GM12865 (cell line): ENCODE data around the gene MRGPRE.

Experiments
- DNase-seq: peaks from one replicate; pipeline ENCODE4 v3.0.0; 2010; ENCODE audit warnings: low read depth
- H3K4me3 ChIP-seq: 2 replicates; pipeline ENCODE4 v1.5.1; 2011; ENCODE audit warnings: mild to moderate bottlenecking, low read depth, low read length, control low read depth
- TF ChIP-seq, protein P1 (sequence below): IDR thresholded peaks from 2 replicates; pipeline ENCODE4 v1.5.1; 2011; ENCODE audit warnings: low read length, control low read depth, low read depth, inconsistent platforms; ENCODE audit not compliant: insufficient read depth; ENCODE audit errors: missing control alignments

The MRGPRE gene

DNA sequence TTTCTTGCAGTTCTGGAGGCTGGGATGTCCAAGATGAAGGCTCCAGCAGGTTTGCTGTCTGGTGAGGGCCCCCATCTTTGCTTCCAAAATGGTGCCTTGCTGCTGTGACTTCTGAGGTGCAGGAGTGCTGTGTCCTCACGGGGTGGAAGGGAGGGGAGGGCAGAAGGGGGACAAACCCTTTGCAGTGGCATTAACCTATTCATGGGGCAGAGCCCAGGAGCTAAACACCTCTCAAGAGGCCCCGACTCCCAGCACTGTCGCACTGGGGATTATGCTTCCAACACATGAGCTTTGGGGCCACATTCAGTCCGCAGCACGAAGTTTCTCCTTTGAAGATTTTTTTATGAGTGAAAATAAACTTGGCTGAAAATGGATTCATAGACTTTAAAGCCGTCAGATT lies 41.6 kb downstream of the MRGPRE start:
- H3K4me3 ChIP-seq: no peak overlapping the region
- TF ChIP-seq, protein P1, sequence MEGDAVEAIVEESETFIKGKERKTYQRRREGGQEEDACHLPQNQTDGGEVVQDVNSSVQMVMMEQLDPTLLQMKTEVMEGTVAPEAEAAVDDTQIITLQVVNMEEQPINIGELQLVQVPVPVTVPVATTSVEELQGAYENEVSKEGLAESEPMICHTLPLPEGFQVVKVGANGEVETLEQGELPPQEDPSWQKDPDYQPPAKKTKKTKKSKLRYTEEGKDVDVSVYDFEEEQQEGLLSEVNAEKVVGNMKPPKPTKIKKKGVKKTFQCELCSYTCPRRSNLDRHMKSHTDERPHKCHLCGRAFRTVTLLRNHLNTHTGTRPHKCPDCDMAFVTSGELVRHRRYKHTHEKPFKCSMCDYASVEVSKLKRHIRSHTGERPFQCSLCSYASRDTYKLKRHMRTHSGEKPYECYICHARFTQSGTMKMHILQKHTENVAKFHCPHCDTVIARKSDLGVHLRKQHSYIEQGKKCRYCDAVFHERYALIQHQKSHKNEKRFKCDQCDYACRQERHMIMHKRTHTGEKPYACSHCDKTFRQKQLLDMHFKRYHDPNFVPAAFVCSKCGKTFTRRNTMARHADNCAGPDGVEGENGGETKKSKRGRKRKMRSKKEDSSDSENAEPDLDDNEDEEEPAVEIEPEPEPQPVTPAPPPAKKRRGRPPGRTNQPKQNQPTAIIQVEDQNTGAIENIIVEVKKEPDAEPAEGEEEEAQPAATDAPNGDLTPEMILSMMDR: no peak
- DNase-seq: no peak

DNA sequence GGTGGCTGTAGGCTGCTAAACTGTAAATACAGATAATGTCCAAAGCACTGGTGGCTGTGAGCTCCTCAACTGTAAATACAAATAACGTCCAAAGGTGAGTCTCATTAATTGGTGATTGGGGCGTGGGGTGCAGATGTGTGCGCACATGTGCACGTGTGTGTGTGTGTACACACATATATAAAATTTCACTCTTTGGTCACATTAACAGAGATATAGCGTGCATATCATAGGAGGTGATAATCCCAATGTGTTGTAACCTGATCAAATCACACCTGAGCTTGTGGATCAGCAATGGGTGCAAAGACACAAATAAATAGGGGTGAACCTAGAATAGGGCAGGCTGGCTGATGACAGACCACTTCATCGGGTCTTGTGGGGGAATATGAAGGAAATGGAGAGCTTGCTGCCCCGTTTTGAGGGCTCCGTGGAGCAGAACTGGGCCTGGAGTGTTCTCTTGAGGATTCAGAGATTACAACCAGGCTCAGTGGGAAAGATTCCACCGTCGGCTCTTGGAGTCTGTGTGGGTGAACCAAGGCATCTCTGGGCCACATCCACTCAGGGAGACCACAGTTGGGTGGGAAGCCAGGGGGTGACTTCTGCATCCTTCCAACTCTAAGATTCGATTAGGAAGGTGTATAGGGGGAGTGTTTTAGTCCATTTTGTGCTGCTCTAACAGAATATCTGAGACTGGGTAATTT lies 42.2 kb downstream of the MRGPRE start:
- no peak overlapping the region for H3K4me3 ChIP-seq
- DNase-seq: no peak
- TF ChIP-seq, protein P1: no peak

DNA sequence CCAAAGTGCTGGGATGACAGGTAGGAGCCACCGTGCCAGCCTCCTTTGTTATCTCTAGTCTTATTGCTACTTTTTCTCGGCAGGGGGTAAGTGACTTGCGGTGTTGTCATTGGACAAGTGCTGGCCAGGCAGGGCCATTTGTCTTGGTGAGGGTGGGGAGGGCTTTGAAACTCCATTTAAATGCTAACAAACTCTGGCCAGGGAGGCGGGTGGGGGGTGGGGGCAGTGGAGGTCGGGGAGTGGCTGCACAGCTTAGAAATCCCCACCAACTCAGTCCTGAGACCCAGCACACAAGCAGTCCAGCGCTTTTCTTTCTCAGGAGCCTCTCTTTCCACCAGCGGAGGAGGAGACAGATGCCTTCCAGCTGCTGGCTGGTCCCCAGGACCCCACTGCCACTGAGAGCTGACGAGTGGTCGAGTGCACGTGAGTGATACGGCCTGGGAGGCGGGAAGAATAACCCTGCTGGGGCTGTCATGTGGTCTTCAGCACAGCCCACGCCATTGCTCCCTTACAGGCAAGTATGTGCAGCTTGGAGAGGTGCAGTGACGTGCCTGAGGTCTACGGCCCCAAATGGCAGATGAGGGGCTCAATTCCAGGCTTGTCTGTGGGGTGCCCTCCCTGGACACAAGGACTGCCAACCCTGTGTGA lies 42.9 kb downstream of the MRGPRE start:
- TF ChIP-seq, protein P1: no peak
- DNase-seq: no peak
- no peak overlapping the region for H3K4me3 ChIP-seq

DNA sequence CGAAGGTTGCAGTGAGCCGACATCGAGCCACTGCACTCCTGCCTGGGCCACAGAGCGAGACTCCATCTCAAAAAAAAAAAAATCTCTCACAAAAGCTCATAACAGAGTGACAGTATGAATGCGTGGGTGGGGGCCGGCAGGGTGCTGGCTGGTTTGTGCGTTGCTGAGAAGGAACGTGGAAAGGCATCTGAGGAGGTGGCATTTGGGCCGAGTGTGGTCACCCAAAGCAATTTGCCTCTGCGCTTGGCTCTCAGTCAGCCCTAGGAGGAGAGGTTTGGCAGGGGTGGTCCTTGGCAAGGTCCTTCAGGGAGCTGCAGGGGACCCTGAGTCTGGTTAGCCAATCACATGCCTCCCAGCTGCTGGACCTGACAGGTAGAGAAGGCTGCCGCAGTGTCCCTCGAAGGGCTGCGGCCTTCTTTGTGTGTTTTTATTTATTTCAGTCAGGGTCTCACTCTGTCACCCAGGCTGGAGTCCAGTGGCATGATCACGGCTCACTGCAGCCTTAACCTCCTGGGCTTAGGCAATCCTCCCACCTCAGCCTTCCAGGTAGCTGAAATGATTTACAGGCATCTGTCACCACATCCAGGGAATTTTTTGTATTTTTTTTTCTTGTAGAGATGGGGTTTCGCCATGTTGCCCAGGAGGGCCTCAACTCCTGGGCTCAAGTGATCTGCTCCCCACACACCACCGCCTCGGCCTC lies 43.6 kb downstream of the MRGPRE start:
- H3K4me3 ChIP-seq: no peak overlapping the region
- DNase-seq: no peak
- TF ChIP-seq, protein P1: no peak

DNA sequence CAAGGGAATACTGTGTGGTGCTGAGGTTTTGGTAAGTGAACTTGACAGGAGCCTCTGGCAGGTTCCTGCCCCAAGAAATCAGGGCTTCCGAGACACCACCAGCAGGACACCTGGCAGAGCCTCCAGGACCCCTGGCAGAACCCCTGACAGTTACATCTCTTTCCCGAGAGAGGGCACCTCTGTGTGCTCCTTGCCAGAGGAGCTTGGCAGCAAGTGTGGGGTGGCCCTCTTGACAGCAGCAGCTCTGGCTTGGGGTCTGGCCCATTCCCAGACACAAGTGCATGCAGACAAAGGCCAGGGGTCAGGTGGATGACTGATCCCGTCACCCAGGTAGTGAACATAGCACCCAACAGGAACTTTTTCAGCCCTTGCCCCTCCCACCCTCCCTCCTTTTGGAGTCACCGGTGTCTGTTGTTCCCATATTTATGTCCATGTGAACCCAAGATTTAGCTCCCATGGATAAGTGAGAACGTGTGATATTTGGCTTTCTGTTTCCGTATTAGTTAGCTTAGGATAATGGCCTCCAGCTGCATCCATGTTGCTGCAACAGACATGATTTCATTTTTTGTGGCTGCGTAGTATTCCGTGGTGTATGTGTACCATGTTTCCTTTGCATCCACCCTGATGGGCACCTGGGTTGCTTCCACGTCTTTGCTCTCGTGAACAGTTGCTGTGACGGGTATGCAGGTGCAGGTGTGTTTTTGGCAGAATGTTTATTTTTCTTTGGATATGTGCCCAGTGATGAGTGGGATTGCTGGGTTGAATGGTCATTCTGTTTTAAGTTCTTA lies 45.9 kb downstream of the MRGPRE start:
- TF ChIP-seq, protein P1: no peak
- no peak overlapping the region for H3K4me3 ChIP-seq
- no peak for DNase-seq

DNA sequence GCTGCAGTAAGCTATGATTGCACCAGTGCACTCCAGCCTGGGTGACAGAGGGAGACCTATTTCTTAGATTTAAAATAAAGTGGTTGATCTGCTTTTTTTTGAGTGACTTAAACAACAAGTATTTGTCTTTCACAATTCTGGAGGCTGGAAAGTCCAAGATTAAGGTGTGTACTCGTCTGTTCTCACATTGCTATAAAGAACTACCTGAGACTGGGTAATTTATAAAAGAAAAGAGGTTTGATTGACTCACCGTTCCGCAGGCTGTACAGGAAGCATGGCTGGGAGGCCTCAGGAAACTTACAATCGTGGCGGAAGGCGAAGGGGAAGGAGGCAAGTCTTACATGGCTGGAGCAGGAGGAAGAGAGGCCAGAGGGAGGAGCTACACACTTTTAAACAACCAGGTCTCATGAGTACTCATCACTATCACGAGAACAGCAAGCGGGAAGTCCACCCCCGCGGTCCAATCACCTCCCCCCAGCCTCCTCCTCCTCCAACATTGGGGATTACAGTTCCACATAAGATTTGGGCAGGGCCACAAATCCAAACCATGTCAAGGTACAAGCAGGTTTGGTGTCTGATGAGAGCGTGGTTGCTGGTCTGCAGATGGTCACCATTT lies 47.4 kb downstream of the MRGPRE start:
- TF ChIP-seq, protein P1: no peak
- no peak for DNase-seq
- no peak overlapping the region for H3K4me3 ChIP-seq
